Measurements from ENCODE around the gene GOLGA8T. TPM values are rescaled to one million over a fixed set of nuclear protein-coding genes. Genes with fewer than 3 reads are reported as not detected.
"Not testable (repeated sequence)": the region's sequence is repeated elsewhere in the genome, so short reads cannot be mapped to it uniquely, and the experiment has no call there.

Gene GOLGA8T
- polyA plus RNA-seq, 2 donors: 0.05 TPM; not detected in 1

- not testable (repeated sequence) for H3K4me1 ChIP-seq (ENCODE audit: control insufficient read depth in 2 of 2, insufficient read depth in 2 of 2, low read length in 1 of 2); H3K9me3 ChIP-seq (ENCODE audit: control insufficient read depth in 2 of 2, insufficient read depth in 1 of 2, low read depth in 1 of 2, low read length in 1 of 2); H3K27me3 ChIP-seq (ENCODE audit: control insufficient read depth in 1 of 2, insufficient read depth in 2 of 2, low read length in 2 of 2); H3K36me3 ChIP-seq (ENCODE audit: control insufficient read depth in 2 of 2, insufficient read depth in 2 of 2, low read length in 1 of 2); H3K27ac ChIP-seq (ENCODE audit: low read depth in 2 of 2, low read length in 1 of 2); H3K4me3 ChIP-seq (ENCODE audit: low read depth in 1 of 2, low read length in 2 of 2)
- WGBS, 2 donors: 70 to 81% methylated on average over 2 of the region's 3 CpGs
Measured at GRCh38 chr15:30187429-30187828, 52.6 kb downstream of the GOLGA8T start.

GRCh38 chr15:30189754-30190153 lies 54.9 kb downstream of the GOLGA8T start:
- H3K9me3 ChIP-seq (ENCODE audit: control insufficient read depth in 2 of 2, insufficient read depth in 1 of 2, low read depth in 1 of 2, low read length in 1 of 2); H3K36me3 ChIP-seq (ENCODE audit: control insufficient read depth in 2 of 2, insufficient read depth in 2 of 2, low read length in 1 of 2); H3K4me1 ChIP-seq (ENCODE audit: control insufficient read depth in 2 of 2, insufficient read depth in 2 of 2, low read length in 1 of 2); H3K27ac ChIP-seq (ENCODE audit: low read depth in 2 of 2, low read length in 1 of 2); H3K27me3 ChIP-seq (ENCODE audit: control insufficient read depth in 1 of 2, insufficient read depth in 2 of 2, low read length in 2 of 2); H3K4me3 ChIP-seq (ENCODE audit: low read depth in 1 of 2, low read length in 2 of 2): not testable (repeated sequence)
- WGBS, 2 donors: 74 to 93% methylated on average over 1 of the region's 1 CpG

- H3K4me3 ChIP-seq (ENCODE audit: low read depth in 1 of 2, low read length in 2 of 2); H3K9me3 ChIP-seq (ENCODE audit: control insufficient read depth in 2 of 2, insufficient read depth in 1 of 2, low read depth in 1 of 2, low read length in 1 of 2); H3K27me3 ChIP-seq (ENCODE audit: control insufficient read depth in 1 of 2, insufficient read depth in 2 of 2, low read length in 2 of 2); H3K27ac ChIP-seq (ENCODE audit: low read depth in 2 of 2, low read length in 1 of 2); H3K36me3 ChIP-seq (ENCODE audit: control insufficient read depth in 2 of 2, insufficient read depth in 2 of 2, low read length in 1 of 2); H3K4me1 ChIP-seq (ENCODE audit: control insufficient read depth in 2 of 2, insufficient read depth in 2 of 2, low read length in 1 of 2): not testable (repeated sequence)
- WGBS, 2 donors: 5 to 8% methylated on average over 6 to 7 of the region's 23 CpGs
Measured at GRCh38 chr15:30191143-30191542, 56.3 kb downstream of the GOLGA8T start.

GRCh38 chr15:30191639-30192038 lies 56.8 kb downstream of the GOLGA8T start:
- H3K4me1 ChIP-seq (ENCODE audit: control insufficient read depth in 2 of 2, insufficient read depth in 2 of 2, low read length in 1 of 2); H3K27me3 ChIP-seq (ENCODE audit: control insufficient read depth in 1 of 2, insufficient read depth in 2 of 2, low read length in 2 of 2); H3K36me3 ChIP-seq (ENCODE audit: control insufficient read depth in 2 of 2, insufficient read depth in 2 of 2, low read length in 1 of 2); H3K4me3 ChIP-seq (ENCODE audit: low read depth in 1 of 2, low read length in 2 of 2); H3K9me3 ChIP-seq (ENCODE audit: control insufficient read depth in 2 of 2, insufficient read depth in 1 of 2, low read depth in 1 of 2, low read length in 1 of 2); H3K27ac ChIP-seq (ENCODE audit: low read depth in 2 of 2, low read length in 1 of 2): not testable (repeated sequence)
- 1 to 2% methylated on average over 16 of the region's 37 CpGs for WGBS, 2 donors

- H3K36me3 ChIP-seq (ENCODE audit: control insufficient read depth in 2 of 2, insufficient read depth in 2 of 2, low read length in 1 of 2); H3K9me3 ChIP-seq (ENCODE audit: control insufficient read depth in 2 of 2, insufficient read depth in 1 of 2, low read depth in 1 of 2, low read length in 1 of 2); H3K4me3 ChIP-seq (ENCODE audit: low read depth in 1 of 2, low read length in 2 of 2); H3K4me1 ChIP-seq (ENCODE audit: control insufficient read depth in 2 of 2, insufficient read depth in 2 of 2, low read length in 1 of 2); H3K27me3 ChIP-seq (ENCODE audit: control insufficient read depth in 1 of 2, insufficient read depth in 2 of 2, low read length in 2 of 2); H3K27ac ChIP-seq (ENCODE audit: low read depth in 2 of 2, low read length in 1 of 2): not testable (repeated sequence)
- 0% methylated on average over 12 to 14 of the region's 53 CpGs for WGBS, 2 donors
Measured at GRCh38 chr15:30192119-30192745, 57.4 kb downstream of the GOLGA8T start.

- not testable (repeated sequence) for H3K27ac ChIP-seq (ENCODE audit: low read depth in 2 of 2, low read length in 1 of 2); H3K27me3 ChIP-seq (ENCODE audit: control insufficient read depth in 1 of 2, insufficient read depth in 2 of 2, low read length in 2 of 2); H3K9me3 ChIP-seq (ENCODE audit: control insufficient read depth in 2 of 2, insufficient read depth in 1 of 2, low read depth in 1 of 2, low read length in 1 of 2); H3K36me3 ChIP-seq (ENCODE audit: control insufficient read depth in 2 of 2, insufficient read depth in 2 of 2, low read length in 1 of 2); H3K4me3 ChIP-seq (ENCODE audit: low read depth in 1 of 2, low read length in 2 of 2); H3K4me1 ChIP-seq (ENCODE audit: control insufficient read depth in 2 of 2, insufficient read depth in 2 of 2, low read length in 1 of 2)
- WGBS, 2 donors: 31 to 32% methylated on average over 2 of the region's 9 CpGs
Measured at GRCh38 chr15:30192892-30193291, 58.0 kb downstream of the GOLGA8T start.

Other genes starting within 250 kb of the GOLGA8T start
- gene GOLGA8J, start 52.1 kb upstream of the GOLGA8T start, polyA plus RNA-seq: not detected